Spleen (tissue), 7 donors: ENCODE data around the gene MASP1.

Experiments
- POLR2A ChIP-seq, 3 donors: fragments of 450-650 bp; IDR thresholded peaks; one replicate each; pipeline ENCODE4 v1.5.1; 2017; ENCODE audit warnings: antibody characterized with exemption in 3 of 3, mild to moderate bottlenecking in 1 of 3
- POLR2AphosphoS5 ChIP-seq, 3 donors: sonication (generic); formaldehyde crosslinking; IDR thresholded peaks; one replicate each; pipeline ENCODE4 v1.5.1; 2017; ENCODE audit warnings: antibody characterized with exemption in 3 of 3
- TF ChIP-seq, protein P1 (sequence below), 11 experiments: fragments of 200-600 bp in 7 of 11; fragments of 450-650 bp in 4 of 11; sonication (generic) in 4 of 11; IDR thresholded peaks in 8 of 11; conservative IDR thresholded peaks in 3 of 11; 1 replicate in 7 of 11; 2 replicates in 4 of 11; pipeline versions ENCODE4 v1.4.0 to v1.8.0; 2016 to 2021; ENCODE audit warnings: antibody characterized with exemption in 11 of 11, inconsistent platforms in 4 of 11, mild to moderate bottlenecking in 1 of 11
- donor health status: DM: no; HTN: no; CAD: no; lungs with moderate emphysema.
- donor health status: DM: no; HTN: no; CAD: no.
- donor health status: DM: no; HTN: no; CAD: no.

DNA sequence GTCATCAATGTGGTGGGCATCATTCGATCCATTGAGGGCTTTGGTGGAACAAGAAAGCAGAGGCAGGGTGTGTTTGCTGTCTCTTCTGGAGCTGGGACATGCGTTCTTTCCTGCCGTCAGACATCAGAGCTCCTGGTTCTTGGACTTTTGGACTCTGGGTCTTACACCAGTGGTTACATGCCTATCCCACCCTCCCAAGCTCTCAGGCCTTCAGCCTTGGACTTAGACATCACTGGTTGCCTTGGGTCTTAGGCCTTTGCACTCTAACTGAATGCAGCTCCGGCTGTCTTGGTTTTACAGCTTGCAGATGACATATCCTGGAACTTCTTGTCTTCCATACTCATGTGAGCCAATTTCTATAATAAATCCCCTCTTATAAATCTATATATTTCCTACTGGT, 8.1 kb upstream of the MASP1 start:
- TF ChIP-seq, protein P1, sequence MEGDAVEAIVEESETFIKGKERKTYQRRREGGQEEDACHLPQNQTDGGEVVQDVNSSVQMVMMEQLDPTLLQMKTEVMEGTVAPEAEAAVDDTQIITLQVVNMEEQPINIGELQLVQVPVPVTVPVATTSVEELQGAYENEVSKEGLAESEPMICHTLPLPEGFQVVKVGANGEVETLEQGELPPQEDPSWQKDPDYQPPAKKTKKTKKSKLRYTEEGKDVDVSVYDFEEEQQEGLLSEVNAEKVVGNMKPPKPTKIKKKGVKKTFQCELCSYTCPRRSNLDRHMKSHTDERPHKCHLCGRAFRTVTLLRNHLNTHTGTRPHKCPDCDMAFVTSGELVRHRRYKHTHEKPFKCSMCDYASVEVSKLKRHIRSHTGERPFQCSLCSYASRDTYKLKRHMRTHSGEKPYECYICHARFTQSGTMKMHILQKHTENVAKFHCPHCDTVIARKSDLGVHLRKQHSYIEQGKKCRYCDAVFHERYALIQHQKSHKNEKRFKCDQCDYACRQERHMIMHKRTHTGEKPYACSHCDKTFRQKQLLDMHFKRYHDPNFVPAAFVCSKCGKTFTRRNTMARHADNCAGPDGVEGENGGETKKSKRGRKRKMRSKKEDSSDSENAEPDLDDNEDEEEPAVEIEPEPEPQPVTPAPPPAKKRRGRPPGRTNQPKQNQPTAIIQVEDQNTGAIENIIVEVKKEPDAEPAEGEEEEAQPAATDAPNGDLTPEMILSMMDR (IDR thresholded peaks at IDR 0.05 in 8 of 11, conservative IDR thresholded peaks at IDR 0.05 in 3 of 11): no peak
- TF ChIP-seq POLR2AphosphoS5 (IDR thresholded peaks at IDR 0.05) (no peak), POLR2A (IDR thresholded peaks at IDR 0.05) (no peak)
